Transverse colon (tissue), 4 donors: ENCODE results near the gene GATA5. TPM values are rescaled to one million over a fixed set of nuclear protein-coding genes. Genes with fewer than 3 reads are reported as not detected.

Experiments used
- DNase-seq: peaks from one replicate; pipeline ENCODE4 v3.0.0-alpha.2; 2019
- H3K27ac ChIP-seq, 4 donors: fragments of 200-600 bp; sonication (generic); 2 replicates each; pipeline ENCODE4 v1.5.1; 2016 to 2018; ENCODE audit warnings: inconsistent platforms in 4 of 4
- H3K27me3 ChIP-seq: fragments of 200-600 bp; sonication (generic); 2 replicates; pipeline ENCODE4 v1.5.1; 2017; ENCODE audit warnings: inconsistent platforms
- H3K36me3 ChIP-seq, 4 donors: fragments of 200-600 bp; sonication (generic); 2 replicates each; pipeline ENCODE4 v1.5.1; 2017 to 2019; ENCODE audit warnings: inconsistent platforms in 4 of 4
- H3K4me1 ChIP-seq, 4 donors: fragments of 200-600 bp; sonication (generic); 2 replicates each; pipeline ENCODE4 v1.5.1; 2017 to 2020; ENCODE audit warnings: inconsistent platforms in 4 of 4
- H3K4me3 ChIP-seq, 4 donors: fragments of 200-600 bp; sonication (generic); 1 replicate in 1 of 4; 2 replicates in 3 of 4; pipeline versions ENCODE4 v1.5.1 to v1.6.1; 2017 to 2019; ENCODE audit warnings: inconsistent platforms in 4 of 4
- H3K9me3 ChIP-seq, 2 donors: fragments of 200-600 bp; sonication (generic); 2 replicates each; pipeline ENCODE4 v1.5.1; 2017 to 2019; ENCODE audit warnings: inconsistent platforms in 2 of 2
- EP300 ChIP-seq: sonication (generic); formaldehyde crosslinking; IDR thresholded peaks from one replicate; pipeline ENCODE4 v1.6.1; 2017; ENCODE audit warnings: antibody characterized with exemption, low read depth
- POLR2A ChIP-seq: fragments of 450-650 bp; IDR thresholded peaks from one replicate; pipeline ENCODE4 v1.6.1; 2016; ENCODE audit warnings: antibody characterized with exemption, mild to moderate bottlenecking, moderate library complexity
- POLR2AphosphoS5 ChIP-seq, 3 donors: sonication (generic); formaldehyde crosslinking; IDR thresholded peaks; one replicate each; pipeline ENCODE4 v1.6.1; 2016; ENCODE audit warnings: antibody characterized with exemption in 3 of 3
- WGBS, 2 donors: methylation state at CpG; one replicate each; pipeline ENCODE4 v1.1.5; 2018; ENCODE audit warnings: low coverage in 1 of 2; 5-methylcytosine and 5-hydroxymethylcytosine counted together
- in situ Hi-C, 4 donors: fragments of 200-750 bp; cut with MboI; loops; one replicate each; pipeline versions ENCODE4 v1.15.0 to v1.15.1; 2017; ENCODE audit warnings: low sequenced_read_pairs in 3 of 4, low pct_ligation_motif_present in 1 of 4, low pct_unique_long_range_greater_than_20kb in 1 of 4
- intact Hi-C: fragments of 100-400 bp; cut with DNase I; formaldehyde crosslinking; loops from one replicate; pipeline ENCODE4 v1.15.1; 2023; ENCODE audit warnings: low total_unique reads
- total RNA-seq, 4 donors: library from RNA; depleted of rRNA; stranded (reverse); fragments of >200 nt; gene quantifications; one replicate each; pipeline ENCODE4 v1.1.0, GENCODE V29; 2016
- TF ChIP-seq, protein P1 (sequence below), 5 experiments: fragments of 200-600 bp in 3 of 5; fragments of 450-650 bp in 2 of 5; sonication (generic) in 3 of 5; IDR thresholded peaks; 1 replicate in 2 of 5; 2 replicates in 3 of 5; pipeline ENCODE4 v1.5.1; 2016 to 2017; ENCODE audit warnings: antibody characterized with exemption in 5 of 5, inconsistent platforms in 3 of 5, mild to moderate bottlenecking in 2 of 5, moderate library complexity in 1 of 5

GATA5 gene
- total RNA-seq, 4 donors from 2014 or later = not detected

GRCh38 chr20:62513991-62514390, 38.2 kb upstream of the GATA5 start:
- intact Hi-C loops = no loop called here

DNA sequence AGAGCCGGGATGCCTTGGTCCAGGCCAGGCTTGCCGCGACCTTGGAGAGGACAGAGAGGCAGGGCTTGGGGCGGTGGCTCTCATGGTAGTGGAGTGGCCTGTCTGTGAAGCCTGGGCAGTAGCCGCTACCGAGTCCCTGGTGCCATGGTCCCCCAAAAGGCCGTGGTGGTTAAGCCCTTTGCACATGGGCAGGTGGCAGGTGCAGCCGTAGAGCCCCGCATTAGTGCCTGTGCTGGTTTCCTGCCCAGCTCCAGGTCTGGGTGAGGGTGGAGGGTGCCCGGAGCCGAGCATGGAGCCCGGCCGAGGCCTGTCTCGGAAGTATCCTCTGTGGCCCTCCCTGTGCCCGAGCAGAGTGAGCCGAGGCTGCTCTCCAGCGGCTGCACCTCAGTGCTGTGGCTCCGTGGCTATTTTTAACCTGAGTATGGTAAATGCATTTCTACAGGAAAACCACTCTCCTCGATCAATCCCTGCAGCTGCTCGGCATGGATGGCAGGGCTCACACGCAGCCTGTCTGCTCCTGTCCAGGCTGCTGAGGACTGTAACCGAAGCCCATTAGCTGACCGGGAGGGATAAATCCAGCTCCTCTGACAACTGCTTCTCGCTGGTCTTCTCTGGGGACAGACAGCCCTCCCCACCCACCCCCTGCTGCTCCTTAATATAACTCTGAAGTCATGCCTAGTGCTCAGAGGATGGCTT, 36.3 kb upstream of the GATA5 start:
- WGBS, 2 donors = 62% methylated on average over 24 of the region's 24 CpGs; no CpG with 5 or more reads in 1 of the 2 donors

More at GRCh38 chr20:62513991-62514390, 38.2 kb upstream of the GATA5 start:
- H3K27me3 ChIP-seq = peaks cover 43% of the 10 kb centered on the region
- H3K27ac ChIP-seq = no peak overlapping the region
- no peaks in the 10 kb centered on the region for H3K4me1 ChIP-seq
- in situ Hi-C loops = no loop called here
- no peak overlapping the region for H3K4me3 ChIP-seq
- 79% methylated on average over 14 of the region's 14 CpGs; no CpG with 5 or more reads in 1 of the 2 donors for WGBS, 2 donors
- TF ChIP-seq, protein P1, sequence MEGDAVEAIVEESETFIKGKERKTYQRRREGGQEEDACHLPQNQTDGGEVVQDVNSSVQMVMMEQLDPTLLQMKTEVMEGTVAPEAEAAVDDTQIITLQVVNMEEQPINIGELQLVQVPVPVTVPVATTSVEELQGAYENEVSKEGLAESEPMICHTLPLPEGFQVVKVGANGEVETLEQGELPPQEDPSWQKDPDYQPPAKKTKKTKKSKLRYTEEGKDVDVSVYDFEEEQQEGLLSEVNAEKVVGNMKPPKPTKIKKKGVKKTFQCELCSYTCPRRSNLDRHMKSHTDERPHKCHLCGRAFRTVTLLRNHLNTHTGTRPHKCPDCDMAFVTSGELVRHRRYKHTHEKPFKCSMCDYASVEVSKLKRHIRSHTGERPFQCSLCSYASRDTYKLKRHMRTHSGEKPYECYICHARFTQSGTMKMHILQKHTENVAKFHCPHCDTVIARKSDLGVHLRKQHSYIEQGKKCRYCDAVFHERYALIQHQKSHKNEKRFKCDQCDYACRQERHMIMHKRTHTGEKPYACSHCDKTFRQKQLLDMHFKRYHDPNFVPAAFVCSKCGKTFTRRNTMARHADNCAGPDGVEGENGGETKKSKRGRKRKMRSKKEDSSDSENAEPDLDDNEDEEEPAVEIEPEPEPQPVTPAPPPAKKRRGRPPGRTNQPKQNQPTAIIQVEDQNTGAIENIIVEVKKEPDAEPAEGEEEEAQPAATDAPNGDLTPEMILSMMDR (IDR thresholded peaks at IDR 0.05) = no peak
- TF ChIP-seq POLR2A (no peak), EP300 (no peak)
- no peak for DNase-seq
- H3K9me3 ChIP-seq = no peaks in the 10 kb centered on the region
- no peaks in the 10 kb centered on the region for H3K36me3 ChIP-seq

DNA sequence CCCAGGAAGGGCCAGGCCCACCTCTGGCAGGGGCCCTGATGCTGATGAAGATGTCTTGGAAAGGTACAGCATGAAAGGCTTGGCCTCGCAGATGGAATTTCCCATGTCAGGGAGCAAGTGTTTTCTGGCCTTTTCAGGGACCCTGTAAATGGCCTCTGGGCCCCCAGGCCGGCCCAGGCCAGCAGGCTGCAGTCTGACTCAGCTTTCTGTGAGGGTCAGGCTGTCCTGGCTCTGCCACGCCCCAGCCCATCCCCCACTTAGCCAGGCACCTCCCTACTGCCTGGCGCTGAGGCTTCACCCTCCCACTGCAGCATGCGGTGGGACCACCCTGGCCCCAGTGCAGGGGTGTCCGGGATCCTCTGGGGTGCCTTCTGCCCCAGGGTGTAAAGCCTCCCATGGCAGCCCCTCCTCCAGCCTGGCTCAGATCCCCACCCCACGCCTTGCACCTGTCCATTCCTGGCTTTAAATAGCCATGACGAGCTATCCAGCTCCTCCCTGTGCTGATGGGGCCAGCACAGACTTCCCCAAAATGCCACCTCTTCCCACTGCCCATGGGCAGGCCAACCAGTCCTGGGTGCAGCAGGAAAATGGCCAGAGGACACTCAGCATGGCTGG, 35.6 kb upstream of the GATA5 start:
- in situ Hi-C loops (no loop called here), intact Hi-C loops (no loop called here)
- TF ChIP-seq, protein P1 (IDR thresholded peaks at IDR 0.05) = no peak
- TF ChIP-seq POLR2A = no peak
- no peak for TF ChIP-seq POLR2AphosphoS5 (IDR thresholded peaks at IDR 0.05)
- no peak for TF ChIP-seq EP300
- WGBS, 2 donors = 63% methylated on average over 7 of the region's 8 CpGs; no CpG with 5 or more reads in 1 of the 2 donors
- Histone ChIP-seq H3K4me3 (no peak overlapping the region), H3K27ac (no peak overlapping the region), H3K9me3 (no peaks in the 10 kb centered on the region), H3K36me3 (no peaks in the 10 kb centered on the region), H3K27me3 (peaks cover 32% of the 10 kb centered on the region), H3K4me1 (no peaks in the 10 kb centered on the region)
- DNase-seq = no peak

More for the DNA sequence above, 36.3 kb upstream of the GATA5 start:
- H3K9me3 ChIP-seq = no peaks in the 10 kb centered on the region
- DNase-seq = no peak
- H3K27ac ChIP-seq = no peak overlapping the region
- TF ChIP-seq EP300 = no peak
- TF ChIP-seq, protein P1 (IDR thresholded peaks at IDR 0.05) = no peak
- no peak for TF ChIP-seq POLR2A
- TF ChIP-seq POLR2AphosphoS5 (IDR thresholded peaks at IDR 0.05) = no peak
- H3K27me3 ChIP-seq = peaks cover 36% of the 10 kb centered on the region
- H3K4me3 ChIP-seq = no peak overlapping the region
- H3K36me3 ChIP-seq = no peaks in the 10 kb centered on the region
- no peaks in the 10 kb centered on the region for H3K4me1 ChIP-seq
- in situ Hi-C loops (no loop called here), intact Hi-C loops (no loop called here)

GRCh38 chr20:62508641-62509051, 32.9 kb upstream of the GATA5 start:
- no peak overlapping the region for H3K4me3 ChIP-seq
- TF ChIP-seq POLR2AphosphoS5 (IDR thresholded peaks at IDR 0.05) (no peak), EP300 (no peak), POLR2A (no peak)
- TF ChIP-seq, protein P1 (IDR thresholded peaks at IDR 0.05) = no peak
- 40 to 52% methylated on average over 1 to 6 of the region's 6 CpGs for WGBS, 2 donors
- H3K9me3 ChIP-seq = no peaks in the 10 kb centered on the region
- DNase-seq = no peak
- H3K27me3 ChIP-seq = peaks cover 11% of the 10 kb centered on the region
- in situ Hi-C loops = loop anchor here in 2 of 4 donors (10.0 kb wide), 1 partner anchor 106 kb away; no protein-coding TSS in a partner anchor
- intact Hi-C loops = no loop called here
- no peaks in the 10 kb centered on the region for H3K36me3 ChIP-seq
- H3K4me1 ChIP-seq = no peaks in the 10 kb centered on the region
- no peak overlapping the region for H3K27ac ChIP-seq
